Trophoblast cell (in vitro differentiated cells and primary cell): ENCODE results near the gene PGAM5.

Experiments used
- DNase-seq, 2 donors: peaks; one replicate each; pipeline ENCODE4 v3.0.0-alpha.2; 2016
- H2AFZ ChIP-seq: 2 replicates; pipeline ENCODE4 v1.6.1; 2013; ENCODE audit warnings: low read length, moderate library complexity, mild to moderate bottlenecking; ENCODE audit not compliant: insufficient read depth, poor library complexity
- H2AK5ac ChIP-seq: 2 replicates; pipeline ENCODE4 v1.6.1; 2013; ENCODE audit warnings: mild to moderate bottlenecking, low read length
- H2BK120ac ChIP-seq: 2 replicates; pipeline ENCODE4 v1.6.1; 2013; ENCODE audit warnings: low read length, mild to moderate bottlenecking, moderate library complexity; ENCODE audit not compliant: insufficient read depth, poor library complexity
- H2BK12ac ChIP-seq: 2 replicates; pipeline ENCODE4 v1.6.1; 2013; ENCODE audit warnings: mild to moderate bottlenecking, low read length, moderate library complexity
- H2BK5ac ChIP-seq: 2 replicates; pipeline ENCODE4 v1.6.1; 2013; ENCODE audit warnings: low read length, low read depth, moderate library complexity, mild to moderate bottlenecking; ENCODE audit not compliant: poor library complexity
- H3K14ac ChIP-seq: 2 replicates; pipeline ENCODE4 v1.6.1; 2013; ENCODE audit warnings: mild to moderate bottlenecking, low read length
- H3K18ac ChIP-seq: 2 replicates; pipeline ENCODE4 v1.6.1; 2013; ENCODE audit warnings: mild to moderate bottlenecking, low read length
- H3K23ac ChIP-seq: 2 replicates; pipeline ENCODE4 v1.6.1; 2013; ENCODE audit warnings: low read length
- H3K27ac ChIP-seq: 2 replicates; pipeline ENCODE4 v1.5.1; 2013; ENCODE audit warnings: low read depth, mild to moderate bottlenecking, inconsistent platforms, low read length, moderate library complexity
- H3K27me3 ChIP-seq: 2 replicates; pipeline ENCODE4 v1.6.1; 2013; ENCODE audit warnings: inconsistent platforms, mild to moderate bottlenecking, low read length, moderate library complexity; ENCODE audit not compliant: insufficient read depth
- H3K36me3 ChIP-seq, 2 experiments: 1 replicate in 1 of 2; 2 replicates in 1 of 2; pipeline ENCODE4 v1.6.1; 2013; ENCODE audit warnings: low read length in 2 of 2, mild to moderate bottlenecking in 2 of 2, moderate library complexity in 1 of 2; ENCODE audit not compliant: insufficient read depth in 2 of 2, control insufficient read depth in 1 of 2
- H3K4ac ChIP-seq: 2 replicates; pipeline ENCODE4 v1.6.1; 2013; ENCODE audit warnings: low read depth, mild to moderate bottlenecking, low read length, moderate library complexity
- H3K4me1 ChIP-seq, 2 experiments: 1 replicate in 1 of 2; 2 replicates in 1 of 2; pipeline ENCODE4 v1.6.1; 2013; ENCODE audit warnings: low read length in 2 of 2, mild to moderate bottlenecking in 2 of 2, moderate library complexity in 1 of 2; ENCODE audit not compliant: insufficient read depth in 2 of 2, control insufficient read depth in 1 of 2
- H3K4me2 ChIP-seq: 2 replicates; pipeline ENCODE4 v1.6.1; 2013; ENCODE audit warnings: inconsistent platforms, mild to moderate bottlenecking, low read length, moderate library complexity
- H3K4me3 ChIP-seq: 2 replicates; pipeline ENCODE4 v1.5.1; 2013; ENCODE audit warnings: mild to moderate bottlenecking, low read depth, low read length, inconsistent platforms
- H3K79me1 ChIP-seq: one replicate; pipeline ENCODE4 v1.6.1; 2013; ENCODE audit warnings: low read length
- H3K79me2 ChIP-seq: 2 replicates; pipeline ENCODE4 v1.6.1; 2013; ENCODE audit warnings: low read length, mild to moderate bottlenecking; ENCODE audit not compliant: control insufficient read depth, insufficient read depth, poor library complexity
- H3K9ac ChIP-seq: 2 replicates; pipeline ENCODE4 v1.6.1; 2013; ENCODE audit warnings: mild to moderate bottlenecking, low read length
- H3K9me3 ChIP-seq: 2 replicates; pipeline ENCODE4 v1.6.1; 2013; ENCODE audit warnings: low read depth, mild to moderate bottlenecking, control low read depth, inconsistent platforms, low read length; ENCODE audit not compliant: insufficient read depth
- H4K12ac ChIP-seq: 2 replicates; pipeline ENCODE4 v1.6.1; 2013; ENCODE audit warnings: low read depth, mild to moderate bottlenecking, low read length, moderate library complexity
- H4K8ac ChIP-seq: 2 replicates; pipeline ENCODE4 v1.6.1; 2013; ENCODE audit warnings: low read depth, mild to moderate bottlenecking, low read length, moderate library complexity
- H4K91ac ChIP-seq: one replicate; pipeline ENCODE4 v1.6.1; 2013; ENCODE audit warnings: low read depth, mild to moderate bottlenecking, low read length, moderate library complexity
- WGBS: extraction: QIAGEN DNeasy Blood & Tissue Kit; methylation state at CpG from one replicate; pipeline ENCODE4 v1.1.7; 2013; ENCODE audit warnings: missing lambda C conversion rate; ENCODE audit not compliant: insufficient read length, insufficient coverage; ENCODE audit errors: extremely low coverage; 5-methylcytosine and 5-hydroxymethylcytosine counted together

Gene PGAM5

DNA sequence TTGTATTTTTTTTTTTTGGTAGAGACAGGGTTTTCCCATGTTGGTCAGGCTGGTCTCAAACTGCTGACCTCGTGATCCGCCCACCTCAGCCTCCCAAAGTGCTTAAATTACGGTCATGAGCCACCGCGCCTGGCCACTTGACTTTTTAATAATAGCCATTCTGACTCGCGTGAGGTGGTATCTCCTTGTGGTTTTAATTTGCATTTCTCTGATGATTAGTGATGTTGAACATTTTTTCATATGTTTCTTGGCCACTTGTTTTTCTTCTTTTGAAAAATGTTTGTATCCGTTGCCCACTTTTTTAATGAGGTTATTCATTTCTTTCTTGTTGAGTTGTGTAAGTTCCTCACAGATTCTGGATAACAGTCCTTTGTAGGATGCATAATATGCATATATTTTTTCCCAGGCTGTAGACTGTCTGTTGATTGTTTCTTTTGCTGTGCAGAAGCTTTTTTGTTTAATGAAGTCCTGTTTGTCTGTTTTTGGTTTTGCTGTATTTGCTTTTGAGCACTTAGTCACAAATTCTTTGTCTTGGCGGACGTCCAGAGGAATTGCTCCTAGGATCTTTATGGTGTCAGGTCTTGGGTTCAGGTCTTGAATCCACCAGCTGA, 10.3 kb upstream of the PGAM5 start:
- Histone ChIP-seq H4K12ac (no peak overlapping the region), H4K8ac (no peak overlapping the region), H3K4me1 (no peaks in the 10 kb centered on the region), H2AK5ac (no peak overlapping the region), H3K14ac (no peak overlapping the region), H3K79me2 (no peaks in the 10 kb centered on the region), H2BK5ac (no peak overlapping the region), H3K4me3 (no peak overlapping the region), H3K18ac (no peak overlapping the region), H4K91ac (no peak overlapping the region), H3K4me2 (no peak overlapping the region), H2BK120ac (no peak overlapping the region), H3K4ac (no peak overlapping the region), H3K79me1 (no peaks in the 10 kb centered on the region), H3K23ac (no peak overlapping the region), H3K27ac (no peak overlapping the region), H3K9me3 (no peaks in the 10 kb centered on the region), H3K9ac (no peak overlapping the region), H3K36me3 (peaks cover 34 to 49% of the 10 kb centered on the region in 2 experiments), H2AFZ (no peak overlapping the region), H3K27me3 (no peaks in the 10 kb centered on the region), H2BK12ac (no peak overlapping the region)
- no peak for DNase-seq
- no CpG with 5 or more reads among the region's 10 CpGs for WGBS

DNA sequence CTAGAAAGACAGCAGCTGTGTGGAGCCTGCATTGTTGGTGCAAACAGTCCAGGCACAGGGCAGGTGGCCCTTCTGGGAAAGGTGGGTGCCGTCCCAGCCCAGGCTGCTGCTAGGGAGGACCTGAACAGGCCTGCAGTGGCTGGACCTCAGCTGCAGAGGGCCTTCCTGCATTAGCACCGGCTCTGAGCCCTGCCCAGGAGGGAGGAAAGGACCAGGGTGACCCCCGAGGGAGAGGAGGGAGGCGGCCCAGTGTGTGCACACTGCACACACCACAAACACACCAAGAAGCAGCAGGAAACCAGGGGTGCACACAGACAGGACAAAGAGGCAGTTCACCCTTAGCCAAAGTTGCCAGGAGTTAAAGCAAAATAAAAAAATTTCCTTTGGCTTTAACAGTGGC, 8.0 kb upstream of the PGAM5 start:
- Histone ChIP-seq H3K4me3 (no peak overlapping the region), H3K36me3 (peaks cover 24 to 37% of the 10 kb centered on the region in 2 experiments), H3K14ac (no peak overlapping the region), H3K9ac (no peak overlapping the region), H3K27ac (no peak overlapping the region), H3K79me2 (no peaks in the 10 kb centered on the region), H3K23ac (no peak overlapping the region), H4K12ac (no peak overlapping the region), H3K18ac (no peak overlapping the region), H3K4me1 (no peaks in the 10 kb centered on the region), H2AFZ (no peak overlapping the region), H3K79me1 (no peaks in the 10 kb centered on the region), H2BK12ac (no peak overlapping the region), H2BK5ac (no peak overlapping the region), H3K4ac (no peak overlapping the region), H2BK120ac (no peak overlapping the region), H2AK5ac (no peak overlapping the region), H3K4me2 (no peak overlapping the region), H4K91ac (no peak overlapping the region), H4K8ac (no peak overlapping the region), H3K9me3 (no peaks in the 10 kb centered on the region), H3K27me3 (no peaks in the 10 kb centered on the region)
- WGBS, result no CpG with 5 or more reads among the region's 4 CpGs
- no peak for DNase-seq

DNA sequence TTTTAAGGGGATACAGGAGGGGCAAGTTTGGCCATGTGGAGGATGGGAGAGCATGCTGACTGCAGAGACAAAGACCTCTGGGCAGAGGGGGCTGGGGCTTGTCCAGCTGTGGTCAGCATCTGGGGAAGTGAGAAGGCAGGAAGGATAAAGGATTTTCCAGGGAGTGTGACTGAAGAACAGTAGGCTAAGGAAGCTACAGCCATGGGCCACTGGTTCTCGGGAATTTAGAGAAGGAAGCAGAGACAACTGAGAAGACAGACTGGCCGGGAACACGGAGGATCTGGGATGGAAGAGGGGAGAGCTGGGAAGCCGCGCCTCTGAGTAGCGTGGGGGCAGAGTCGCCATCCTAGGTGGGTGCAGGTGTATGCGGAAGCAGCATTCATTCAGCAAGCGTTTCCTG, 7.0 kb upstream of the PGAM5 start:
- Histone ChIP-seq H3K23ac (no peak overlapping the region), H3K79me1 (no peaks in the 10 kb centered on the region), H4K8ac (no peak overlapping the region), H3K18ac (no peak overlapping the region), H3K14ac (no peak overlapping the region), H3K4ac (no peak overlapping the region), H4K91ac (no peak overlapping the region), H2AFZ (no peak overlapping the region), H2BK12ac (no peak overlapping the region), H3K9me3 (no peaks in the 10 kb centered on the region), H3K27me3 (no peaks in the 10 kb centered on the region), H3K27ac (no peak overlapping the region), H3K36me3 (peaks cover 17 to 35% of the 10 kb centered on the region in 2 experiments), H3K9ac (no peak overlapping the region), H3K4me2 (no peak overlapping the region), H2BK5ac (no peak overlapping the region), H2AK5ac (no peak overlapping the region), H3K4me3 (no peak overlapping the region), H4K12ac (no peak overlapping the region), H2BK120ac (no peak overlapping the region), H3K4me1 (no peaks in the 10 kb centered on the region), H3K79me2 (no peaks in the 10 kb centered on the region)
- DNase-seq, result no peak
- no CpG with 5 or more reads among the region's 9 CpGs for WGBS

DNA sequence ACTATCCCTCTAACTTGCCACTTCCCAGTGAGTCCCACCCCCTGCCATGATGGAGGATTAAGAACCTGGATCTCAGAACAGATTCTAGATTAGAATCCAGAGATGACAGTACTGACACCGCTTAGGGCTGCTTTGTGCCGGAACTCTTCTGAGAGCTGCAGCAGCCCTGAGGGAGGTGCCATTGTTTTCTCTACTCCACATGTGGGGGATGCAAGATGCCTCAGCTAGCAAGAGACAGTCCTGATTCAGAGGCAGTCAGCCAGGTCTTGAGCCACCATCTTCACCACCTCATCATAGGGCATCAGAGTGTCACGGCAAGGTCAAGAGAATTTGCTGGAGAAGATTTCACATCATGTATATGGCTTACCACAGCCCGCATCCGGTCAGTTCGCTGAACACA, 3.4 kb upstream of the PGAM5 start:
- no peak overlapping the region for H2BK5ac ChIP-seq
- no CpG with 5 or more reads among the region's 6 CpGs for WGBS

More for the DNA sequence above, 3.4 kb upstream of the PGAM5 start:
- H3K14ac ChIP-seq, result no peak overlapping the region
- no peaks in the 10 kb centered on the region for H3K27me3 ChIP-seq
- no peak overlapping the region for H2AFZ ChIP-seq
- H3K36me3 ChIP-seq, result peaks cover 7 to 21% of the 10 kb centered on the region in 2 experiments
- H2BK120ac ChIP-seq, result no peak overlapping the region
- peaks cover 2 to 4% of the 10 kb centered on the region in 2 experiments for H3K4me1 ChIP-seq
- H4K8ac ChIP-seq, result no peak overlapping the region
- H3K27ac ChIP-seq, result no peak overlapping the region
- no peak overlapping the region for H4K12ac ChIP-seq
- H2BK12ac ChIP-seq, result no peak overlapping the region
- no peak for DNase-seq
- H3K4me2 ChIP-seq, result no peak overlapping the region
- no peak overlapping the region for H4K91ac ChIP-seq
- H3K4ac ChIP-seq, result no peak overlapping the region
- no peak overlapping the region for H2AK5ac ChIP-seq
- H3K23ac ChIP-seq, result no peak overlapping the region
- H3K9ac ChIP-seq, result no peak overlapping the region
- H3K4me3 ChIP-seq, result no peak overlapping the region
- H3K9me3 ChIP-seq, result no peaks in the 10 kb centered on the region
- peaks cover 11% of the 10 kb centered on the region for H3K79me2 ChIP-seq
- peaks cover 12% of the 10 kb centered on the region for H3K79me1 ChIP-seq
- no peak overlapping the region for H3K18ac ChIP-seq
